Sigmoid colon (tissue), 4 donors: ENCODE measurements around the gene ICAM4.

ENCODE experiments used
- CTCF ChIP-seq, 4 experiments: fragments of 450-650 bp in 3 of 4; fragments of 200-600 bp in 1 of 4; IDR thresholded peaks; one replicate each; pipeline ENCODE4 v1.5.1; 2016 to 2019; ENCODE audit warnings: antibody characterized with exemption in 4 of 4, mild to moderate bottlenecking in 3 of 4, moderate library complexity in 2 of 4
- EP300 ChIP-seq, 4 donors: sonication (generic); formaldehyde crosslinking; IDR thresholded peaks; one replicate each; pipeline ENCODE4 v1.6.1; 2017; ENCODE audit warnings: antibody characterized with exemption in 4 of 4
- POLR2AphosphoS5 ChIP-seq, 4 donors: sonication (generic); formaldehyde crosslinking; IDR thresholded peaks; one replicate each; pipeline ENCODE4 v1.6.1; 2017; ENCODE audit warnings: antibody characterized with exemption in 4 of 4

- no peak for TF ChIP-seq CTCF (IDR thresholded peaks at IDR 0.05)
- TF ChIP-seq EP300 (IDR thresholded peaks at IDR 0.05) = no peak
- no peak for TF ChIP-seq POLR2AphosphoS5 (IDR thresholded peaks at IDR 0.05)
Measured at GRCh38 chr19:10294368-10294697, 7.6 kb downstream of the ICAM4 start.
